ENCODE data around the gene ENTHD1. TPM values are rescaled to one million over a fixed set of nuclear protein-coding genes. Genes with fewer than 3 reads are reported as not detected.

The ENTHD1 gene
- total and polyA plus RNA-seq, 9 of the 15 experiments (the other 6 are each of a cell fraction or from before 2014, with no cell fraction given): 0.13 to 0.98 (median 0.35) TPM

DNA sequence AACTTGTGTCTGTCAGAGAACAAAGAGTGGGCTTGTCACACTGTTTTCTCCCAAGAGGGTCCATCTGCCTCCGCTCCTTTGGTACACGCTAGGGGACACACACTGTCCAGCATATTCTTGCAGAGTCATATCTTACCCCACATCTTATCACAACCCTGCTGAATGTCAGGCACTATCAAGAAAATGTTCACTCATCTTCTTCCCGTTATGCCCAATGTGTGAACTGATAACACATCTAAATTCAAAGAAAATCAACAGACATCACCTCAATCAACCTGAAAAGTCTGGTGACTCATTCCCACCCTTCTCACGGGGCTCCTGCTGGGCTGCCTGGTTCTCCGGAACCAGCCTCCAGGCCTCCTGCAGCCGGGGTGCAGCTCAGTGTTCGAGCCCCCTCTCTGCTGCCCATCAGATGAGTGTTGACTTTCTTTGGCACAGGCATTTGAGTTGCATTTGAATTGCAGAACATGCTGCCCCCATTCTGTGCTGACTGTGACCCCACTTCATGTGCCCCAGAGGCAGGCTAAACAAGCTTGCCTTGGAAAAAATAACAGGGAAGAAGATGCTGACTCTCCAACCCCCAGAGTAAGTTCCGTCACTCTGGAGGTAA, 26.7 kb upstream of the ENTHD1 start (continued):
- no peak for TF ChIP-seq CREB1 (IDR thresholded peaks at IDR 0.05)
- no peak for TF ChIP-seq CREB1 (CRISPR knock-in tag; IDR thresholded peaks at IDR 0.05)
- TF ChIP-seq ZNF41 (CRISPR knock-in tag; conservative IDR thresholded peaks at IDR 0.05): no peak
- TF ChIP-seq RBM17 (IDR thresholded peaks at IDR 0.05; ENCODE audit: borderline replicate concordance, low read depth, low read length): no peak
- TF ChIP-seq, protein P1, sequence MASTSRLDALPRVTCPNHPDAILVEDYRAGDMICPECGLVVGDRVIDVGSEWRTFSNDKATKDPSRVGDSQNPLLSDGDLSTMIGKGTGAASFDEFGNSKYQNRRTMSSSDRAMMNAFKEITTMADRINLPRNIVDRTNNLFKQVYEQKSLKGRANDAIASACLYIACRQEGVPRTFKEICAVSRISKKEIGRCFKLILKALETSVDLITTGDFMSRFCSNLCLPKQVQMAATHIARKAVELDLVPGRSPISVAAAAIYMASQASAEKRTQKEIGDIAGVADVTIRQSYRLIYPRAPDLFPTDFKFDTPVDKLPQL (IDR thresholded peaks at IDR 0.05; ENCODE audit: extremely low read depth, insufficient read length): no peak
- TF ChIP-seq HDAC1 (IDR thresholded peaks at IDR 0.05): peak in 1 of 2 experiments; percentile 84; a peak in 2 of 4 replicates
- TF ChIP-seq, protein P2, sequence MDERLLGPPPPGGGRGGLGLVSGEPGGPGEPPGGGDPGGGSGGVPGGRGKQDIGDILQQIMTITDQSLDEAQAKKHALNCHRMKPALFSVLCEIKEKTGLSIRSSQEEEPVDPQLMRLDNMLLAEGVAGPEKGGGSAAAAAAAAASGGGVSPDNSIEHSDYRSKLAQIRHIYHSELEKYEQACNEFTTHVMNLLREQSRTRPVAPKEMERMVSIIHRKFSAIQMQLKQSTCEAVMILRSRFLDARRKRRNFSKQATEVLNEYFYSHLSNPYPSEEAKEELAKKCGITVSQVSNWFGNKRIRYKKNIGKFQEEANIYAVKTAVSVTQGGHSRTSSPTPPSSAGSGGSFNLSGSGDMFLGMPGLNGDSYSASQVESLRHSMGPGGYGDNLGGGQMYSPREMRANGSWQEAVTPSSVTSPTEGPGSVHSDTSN (CRISPR knock-in tag; IDR thresholded peaks at IDR 0.05; ENCODE audit: low read depth): no peak; the same call in 1 of the 2 replicates
- TF ChIP-seq, protein P2 (tag; conservative IDR thresholded peaks at IDR 0.05; ENCODE audit: low read depth): no peak; the same call in 1 of the 2 replicates
- TF ChIP-seq CREBBP (IDR thresholded peaks at IDR 0.05; ENCODE audit: low read depth, low read length): no peak
- no peak for TF ChIP-seq SP1 (CRISPR knock-in tag; IDR thresholded peaks at IDR 0.05)
- no peak for TF ChIP-seq HNRNPH1 (optimal IDR thresholded peaks at IDR 0.05; ENCODE audit: low read depth, low read length)
- TF ChIP-seq KDM1A (IDR thresholded peaks at IDR 0.05): peak; percentile 31 to 67; a peak in 3 of 4 replicates
- TF ChIP-seq, protein P3, sequence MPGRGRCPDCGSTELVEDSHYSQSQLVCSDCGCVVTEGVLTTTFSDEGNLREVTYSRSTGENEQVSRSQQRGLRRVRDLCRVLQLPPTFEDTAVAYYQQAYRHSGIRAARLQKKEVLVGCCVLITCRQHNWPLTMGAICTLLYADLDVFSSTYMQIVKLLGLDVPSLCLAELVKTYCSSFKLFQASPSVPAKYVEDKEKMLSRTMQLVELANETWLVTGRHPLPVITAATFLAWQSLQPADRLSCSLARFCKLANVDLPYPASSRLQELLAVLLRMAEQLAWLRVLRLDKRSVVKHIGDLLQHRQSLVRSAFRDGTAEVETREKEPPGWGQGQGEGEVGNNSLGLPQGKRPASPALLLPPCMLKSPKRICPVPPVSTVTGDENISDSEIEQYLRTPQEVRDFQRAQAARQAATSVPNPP (IDR thresholded peaks at IDR 0.05; ENCODE audit: borderline replicate concordance, insufficient read depth, insufficient read length): no peak
- TF ChIP-seq MXI1 (IDR thresholded peaks at IDR 0.05; ENCODE audit: low read depth, low read length): no peak
- no peak for TF ChIP-seq KHSRP (IDR thresholded peaks at IDR 0.05)
- TF ChIP-seq, protein P4, sequence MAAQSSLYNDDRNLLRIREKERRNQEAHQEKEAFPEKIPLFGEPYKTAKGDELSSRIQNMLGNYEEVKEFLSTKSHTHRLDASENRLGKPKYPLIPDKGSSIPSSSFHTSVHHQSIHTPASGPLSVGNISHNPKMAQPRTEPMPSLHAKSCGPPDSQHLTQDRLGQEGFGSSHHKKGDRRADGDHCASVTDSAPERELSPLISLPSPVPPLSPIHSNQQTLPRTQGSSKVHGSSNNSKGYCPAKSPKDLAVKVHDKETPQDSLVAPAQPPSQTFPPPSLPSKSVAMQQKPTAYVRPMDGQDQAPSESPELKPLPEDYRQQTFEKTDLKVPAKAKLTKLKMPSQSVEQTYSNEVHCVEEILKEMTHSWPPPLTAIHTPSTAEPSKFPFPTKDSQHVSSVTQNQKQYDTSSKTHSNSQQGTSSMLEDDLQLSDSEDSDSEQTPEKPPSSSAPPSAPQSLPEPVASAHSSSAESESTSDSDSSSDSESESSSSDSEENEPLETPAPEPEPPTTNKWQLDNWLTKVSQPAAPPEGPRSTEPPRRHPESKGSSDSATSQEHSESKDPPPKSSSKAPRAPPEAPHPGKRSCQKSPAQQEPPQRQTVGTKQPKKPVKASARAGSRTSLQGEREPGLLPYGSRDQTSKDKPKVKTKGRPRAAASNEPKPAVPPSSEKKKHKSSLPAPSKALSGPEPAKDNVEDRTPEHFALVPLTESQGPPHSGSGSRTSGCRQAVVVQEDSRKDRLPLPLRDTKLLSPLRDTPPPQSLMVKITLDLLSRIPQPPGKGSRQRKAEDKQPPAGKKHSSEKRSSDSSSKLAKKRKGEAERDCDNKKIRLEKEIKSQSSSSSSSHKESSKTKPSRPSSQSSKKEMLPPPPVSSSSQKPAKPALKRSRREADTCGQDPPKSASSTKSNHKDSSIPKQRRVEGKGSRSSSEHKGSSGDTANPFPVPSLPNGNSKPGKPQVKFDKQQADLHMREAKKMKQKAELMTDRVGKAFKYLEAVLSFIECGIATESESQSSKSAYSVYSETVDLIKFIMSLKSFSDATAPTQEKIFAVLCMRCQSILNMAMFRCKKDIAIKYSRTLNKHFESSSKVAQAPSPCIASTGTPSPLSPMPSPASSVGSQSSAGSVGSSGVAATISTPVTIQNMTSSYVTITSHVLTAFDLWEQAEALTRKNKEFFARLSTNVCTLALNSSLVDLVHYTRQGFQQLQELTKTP (IDR thresholded peaks at IDR 0.05; ENCODE audit: low read depth in 1 of 2, partially characterized antibody in 2 of 2): peak; percentile 31 to 33
- TF ChIP-seq LCOR (CRISPR knock-in tag; IDR thresholded peaks at IDR 0.05): 0 out of 2 replicates have a peak, but pooled peaks have one; percentile 32
- TF ChIP-seq, protein P5, sequence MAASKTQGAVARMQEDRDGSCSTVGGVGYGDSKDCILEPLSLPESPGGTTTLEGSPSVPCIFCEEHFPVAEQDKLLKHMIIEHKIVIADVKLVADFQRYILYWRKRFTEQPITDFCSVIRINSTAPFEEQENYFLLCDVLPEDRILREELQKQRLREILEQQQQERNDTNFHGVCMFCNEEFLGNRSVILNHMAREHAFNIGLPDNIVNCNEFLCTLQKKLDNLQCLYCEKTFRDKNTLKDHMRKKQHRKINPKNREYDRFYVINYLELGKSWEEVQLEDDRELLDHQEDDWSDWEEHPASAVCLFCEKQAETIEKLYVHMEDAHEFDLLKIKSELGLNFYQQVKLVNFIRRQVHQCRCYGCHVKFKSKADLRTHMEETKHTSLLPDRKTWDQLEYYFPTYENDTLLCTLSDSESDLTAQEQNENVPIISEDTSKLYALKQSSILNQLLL (CRISPR knock-in tag; IDR thresholded peaks at IDR 0.05; ENCODE audit: borderline replicate concordance): no peak

Measured in K562 (cell line).